HepG2 (cell line): ENCODE results near the gene MPP3.

Experiments used
- CTCF ChIP-seq: sonication (generic); formaldehyde crosslinking; IDR thresholded peaks from 2 replicates; pipeline ENCODE4 v1.5.0; 2020; ENCODE audit warnings: mild to moderate bottlenecking, missing genetic modification reagents, moderate library complexity
- IRX3 ChIP-seq: sonication (generic); formaldehyde crosslinking; IDR thresholded peaks from 2 replicates; pipeline ENCODE4 v1.8.1; 2023; ENCODE audit warnings: mild to moderate bottlenecking, low read depth, missing genetic modification reagents, borderline replicate concordance
- RFX5 ChIP-seq: IDR thresholded peaks from 2 replicates; pipeline ENCODE4 v1.6.1; 2011; ENCODE audit warnings: low read depth, low read length, improper control_type of control experiment
- SMAD3 ChIP-seq: sonication (generic); formaldehyde crosslinking; IDR thresholded peaks from 2 replicates; pipeline ENCODE4 v1.4.0; 2020; ENCODE audit warnings: missing genetic modification reagents
- SNAPC2 ChIP-seq: sonication (generic); formaldehyde crosslinking; IDR thresholded peaks from 2 replicates; pipeline ENCODE4 v1.8.1; 2022; ENCODE audit warnings: mild to moderate bottlenecking, missing genetic modification reagents
- ZBTB4 ChIP-seq: sonication (generic); formaldehyde crosslinking; IDR thresholded peaks from 2 replicates; pipeline ENCODE4 v1.4.0; 2020; ENCODE audit warnings: missing genetic modification reagents, mild to moderate bottlenecking, borderline replicate concordance
- ZBTB42 ChIP-seq: sonication (generic); formaldehyde crosslinking; IDR thresholded peaks from 2 replicates; pipeline ENCODE4 v1.5.0; 2020; ENCODE audit warnings: mild to moderate bottlenecking, missing genetic modification reagents
- ZNF274 ChIP-seq: sonication (generic); formaldehyde crosslinking; IDR thresholded peaks from 2 replicates; pipeline ENCODE4 v1.5.1; 2020; ENCODE audit warnings: mild to moderate bottlenecking, missing genetic modification reagents
- ZSCAN31 ChIP-seq: sonication (generic); formaldehyde crosslinking; IDR thresholded peaks from 2 replicates; pipeline ENCODE4 v1.5.0; 2020; ENCODE audit warnings: low read depth, mild to moderate bottlenecking, missing genetic modification reagents

GRCh38 chr17:43759836-43760235, 73.1 kb downstream of the MPP3 start:
- TF ChIP-seq ZSCAN31 (CRISPR knock-in tag) = no peak
- no peak for TF ChIP-seq ZNF274 (CRISPR knock-in tag)
- TF ChIP-seq CTCF (CRISPR knock-in tag) = no peak
- no peak for TF ChIP-seq IRX3
- TF ChIP-seq ZBTB42 = no peak
- no peak for TF ChIP-seq ZBTB4 (CRISPR knock-in tag)
- no peak for TF ChIP-seq SNAPC2
- no peak for TF ChIP-seq SMAD3 (CRISPR knock-in tag)
- no peak for TF ChIP-seq RFX5
